ENCODE results near the gene ZNF337. TPM values are rescaled to one million over a fixed set of nuclear protein-coding genes. Genes with fewer than 3 reads are reported as not detected.

Gene ZNF337
- total RNA-seq, 1 experiment from 2014 or later = 10.3 TPM

- Histone ChIP-seq H2AFZ (ENCODE audit: low read length) (no peak overlapping the region), H4K91ac (ENCODE audit: insufficient read length, low read depth, low read length) (no peak overlapping the region), H3K9me3 (ENCODE audit: control insufficient read depth, low read depth, low read length) (no peaks in the 10 kb centered on the region), H3K27me3 (ENCODE audit: insufficient read depth, low read length) (no peaks in the 10 kb centered on the region), H4K20me1 (ENCODE audit: control insufficient read depth, insufficient read depth, insufficient read length) (no peaks in the 10 kb centered on the region), H2BK5ac (ENCODE audit: insufficient read length, low read length) (no peak overlapping the region), H2BK15ac (ENCODE audit: low read depth, low read length) (no peak overlapping the region), H3K23ac (ENCODE audit: insufficient read length, low read depth, low read length) (no peak overlapping the region), H3K56ac (ENCODE audit: insufficient read length, low read depth, low read length) (no peak overlapping the region), H3T11ph (ENCODE audit: low read length) (no peak overlapping the region), H3K4me2 (ENCODE audit: insufficient read depth, insufficient read length, low read length) (no peak overlapping the region), H3K79me2 (ENCODE audit: insufficient read depth, low read length) (no peaks in the 10 kb centered on the region), H2AK5ac (ENCODE audit: insufficient read length, low read length) (no peak overlapping the region), H3K4ac (ENCODE audit: low read depth, low read length) (no peak overlapping the region), H3K18ac (ENCODE audit: insufficient read length, low read depth, low read length) (no peak overlapping the region), H3K4me1 (ENCODE audit: insufficient read depth, low read length) (no peaks in the 10 kb centered on the region), H3K23me2 (ENCODE audit: insufficient read length, low read depth, low read length, poor library complexity, severe bottlenecking) (no peaks in the 10 kb centered on the region), H2BK20ac (ENCODE audit: low read depth, low read length, poor library complexity, severe bottlenecking) (no peak overlapping the region), H3K14ac (ENCODE audit: insufficient read depth, low read length) (no peak overlapping the region), H4K5ac (ENCODE audit: insufficient read length, low read depth, low read length) (no peak overlapping the region), H4K8ac (replicated peaks; ENCODE audit: insufficient read length, low read depth, low read length) (no peak overlapping the region), H3K27ac (ENCODE audit: insufficient read length, low read depth, low read length) (no peak overlapping the region), H3K9ac (ENCODE audit: extremely low read depth, insufficient read length, low read length) (no peak overlapping the region), H3K79me1 (ENCODE audit: insufficient read depth, low read depth, low read length, poor library complexity, severe bottlenecking) (no peaks in the 10 kb centered on the region), H2BK12ac (ENCODE audit: insufficient read length, low read depth, low read length) (no peak overlapping the region), H2BK120ac (ENCODE audit: low read depth, low read length, poor library complexity, severe bottlenecking) (no peak overlapping the region)
- no peak overlapping the region for H3K27ac Mint-ChIP-seq
- H3K4me3 Mint-ChIP-seq = no peak overlapping the region
- peaks cover 0 to 3% of the 10 kb centered on the region in 2 experiments; a peak in 1 of 5 replicates for H3K9me3 Mint-ChIP-seq
- H3K27me3 Mint-ChIP-seq (ENCODE audit: low read depth) = no peaks in the 10 kb centered on the region
- no peak for DNase-seq
- no CpG with 5 or more reads among the region's 2 CpGs for WGBS (ENCODE audit: extremely low coverage, insufficient read length, low lambda C conversion rate)
- H3K4me1 Mint-ChIP-seq = peaks cover 0 to 7% of the 10 kb centered on the region in 2 experiments; a peak in 2 of 4 replicates
- H3K36me3 Mint-ChIP-seq (ENCODE audit: insufficient read depth in 1 of 3, low read depth in 3 of 3) = peaks cover 19 to 45% (median 35%) of the 10 kb centered on the region in 3 experiments
- TF ChIP-seq, protein P1, sequence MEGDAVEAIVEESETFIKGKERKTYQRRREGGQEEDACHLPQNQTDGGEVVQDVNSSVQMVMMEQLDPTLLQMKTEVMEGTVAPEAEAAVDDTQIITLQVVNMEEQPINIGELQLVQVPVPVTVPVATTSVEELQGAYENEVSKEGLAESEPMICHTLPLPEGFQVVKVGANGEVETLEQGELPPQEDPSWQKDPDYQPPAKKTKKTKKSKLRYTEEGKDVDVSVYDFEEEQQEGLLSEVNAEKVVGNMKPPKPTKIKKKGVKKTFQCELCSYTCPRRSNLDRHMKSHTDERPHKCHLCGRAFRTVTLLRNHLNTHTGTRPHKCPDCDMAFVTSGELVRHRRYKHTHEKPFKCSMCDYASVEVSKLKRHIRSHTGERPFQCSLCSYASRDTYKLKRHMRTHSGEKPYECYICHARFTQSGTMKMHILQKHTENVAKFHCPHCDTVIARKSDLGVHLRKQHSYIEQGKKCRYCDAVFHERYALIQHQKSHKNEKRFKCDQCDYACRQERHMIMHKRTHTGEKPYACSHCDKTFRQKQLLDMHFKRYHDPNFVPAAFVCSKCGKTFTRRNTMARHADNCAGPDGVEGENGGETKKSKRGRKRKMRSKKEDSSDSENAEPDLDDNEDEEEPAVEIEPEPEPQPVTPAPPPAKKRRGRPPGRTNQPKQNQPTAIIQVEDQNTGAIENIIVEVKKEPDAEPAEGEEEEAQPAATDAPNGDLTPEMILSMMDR (conservative IDR thresholded peaks at IDR 0.05) = no peak
These were observed 13.6 kb downstream of the ZNF337 start for GRCh38 chr20:25683050-25683449.
